WTC11 (cell line): ENCODE data around the gene CRYGC. TPM values are rescaled to one million over a fixed set of nuclear protein-coding genes. Genes with fewer than 3 reads are reported as not detected.

Source experiments
- ATAC-seq: fragments of 200-7000 bp; cut with Tn5 transposase; 2 replicates; pipeline ENCODE4 v1.10.0; 2021; ENCODE audit warnings: mild to moderate bottlenecking, moderate library complexity
- CTCF ChIA-PET: fragments of 300-600 bp; sonication (Branson Sonifier 250); formaldehyde crosslinking; loops from one replicate; lab custom pipeline; 2021; ENCODE audit warnings: antibody characterized with exemption; lab: Charles Lee
- POLR2A ChIA-PET: fragments of 350-600 bp; sonication (Branson Sonifier 250); formaldehyde crosslinking; loops from one replicate; lab custom pipeline; 2021; ENCODE audit warnings: antibody characterized with exemption; lab: Charles Lee
- DNase-seq: peaks from one replicate; pipeline ENCODE4 v3.0.0; 2021; ENCODE audit warnings: low spot score
- H3K27ac Mint-ChIP-seq: 2 replicates; pipeline ENCODE4 v1.8.0; 2021; ENCODE audit warnings: mixed read lengths
- H3K27me3 Mint-ChIP-seq: 2 replicates; pipeline ENCODE4 v1.8.0; 2021; ENCODE audit warnings: low read depth, mild to moderate bottlenecking, moderate library complexity, mixed read lengths
- H3K36me3 Mint-ChIP-seq: 2 replicates; pipeline ENCODE4 v1.8.0; 2021; ENCODE audit warnings: mixed read lengths
- H3K4me1 Mint-ChIP-seq: 2 replicates; pipeline ENCODE4 v1.8.0; 2022; ENCODE audit warnings: mixed read lengths
- H3K4me3 Mint-ChIP-seq: 2 replicates; pipeline ENCODE4 v1.8.0; 2021; ENCODE audit warnings: mild to moderate bottlenecking, moderate library complexity, mixed read lengths
- H3K9me3 Mint-ChIP-seq: 2 replicates; pipeline ENCODE4 v1.8.0; 2021; ENCODE audit warnings: mixed read lengths
- CBFB ChIP-seq: sonication (generic); formaldehyde crosslinking; IDR thresholded peaks from 2 replicates; pipeline ENCODE4 v1.8.1; 2022; ENCODE audit warnings: mild to moderate bottlenecking, low read depth, missing genetic modification reagents
- CDX4 ChIP-seq: fragments of 250-450 bp; sonication (Bioruptor Pico); IDR thresholded peaks from 2 replicates; pipeline ENCODE4 v1.9.0; 2021; ENCODE audit warnings: moderate library complexity, mild to moderate bottlenecking, inconsistent platforms, borderline replicate concordance
- FOXJ3 ChIP-seq: sonication (generic); formaldehyde crosslinking; IDR thresholded peaks from 2 replicates; pipeline ENCODE4 v1.9.0; 2021; ENCODE audit warnings: missing genetic modification reagents, mild to moderate bottlenecking, borderline replicate concordance
- GABPB1 ChIP-seq: sonication (generic); formaldehyde crosslinking; IDR thresholded peaks from 2 replicates; pipeline ENCODE4 v1.8.1; 2023; ENCODE audit warnings: mild to moderate bottlenecking, missing genetic modification reagents
- HMGXB4 ChIP-seq: sonication (generic); formaldehyde crosslinking; IDR thresholded peaks from 2 replicates; pipeline ENCODE4 v1.8.1; 2023; ENCODE audit warnings: mild to moderate bottlenecking, moderate library complexity, missing genetic modification reagents
- MXD4 ChIP-seq: fragments of 250-450 bp; sonication (Bioruptor Pico); IDR thresholded peaks from 2 replicates; pipeline ENCODE4 v1.8.0; 2021; ENCODE audit warnings: mild to moderate bottlenecking, moderate library complexity, borderline replicate concordance
- MYBL2 ChIP-seq: sonication (generic); formaldehyde crosslinking; IDR thresholded peaks from 2 replicates; pipeline ENCODE4 v1.8.1; 2023; ENCODE audit warnings: mild to moderate bottlenecking, moderate library complexity, missing genetic modification reagents
- OVOL2 ChIP-seq: fragments of 250-450 bp; sonication (Bioruptor Pico); IDR thresholded peaks from 2 replicates; pipeline ENCODE4 v1.9.0; 2021; ENCODE audit warnings: mild to moderate bottlenecking, borderline replicate concordance
- PRDM15 ChIP-seq: sonication (generic); formaldehyde crosslinking; IDR thresholded peaks from 2 replicates; pipeline ENCODE4 v1.8.0; 2022; ENCODE audit warnings: missing genetic modification reagents
- TEAD4 ChIP-seq: sonication (generic); formaldehyde crosslinking; IDR thresholded peaks from 2 replicates; pipeline ENCODE4 v1.8.0; 2022; ENCODE audit warnings: mild to moderate bottlenecking, missing genetic modification reagents
- ZMAT4 ChIP-seq: fragments of 250-450 bp; sonication (Bioruptor Pico); IDR thresholded peaks from 2 replicates; pipeline ENCODE4 v1.9.0; 2021; ENCODE audit warnings: mild to moderate bottlenecking
- ZNF138 ChIP-seq: sonication (generic); formaldehyde crosslinking; conservative IDR thresholded peaks from 2 replicates; pipeline ENCODE4 v1.8.1; 2022; ENCODE audit warnings: mild to moderate bottlenecking, moderate library complexity, missing genetic modification reagents
- ZNF281 ChIP-seq: sonication (generic); formaldehyde crosslinking; IDR thresholded peaks from 2 replicates; pipeline ENCODE4 v1.8.0; 2023; ENCODE audit warnings: mild to moderate bottlenecking, missing genetic modification reagents
- ZNF416 ChIP-seq: fragments of 250-450 bp; sonication (Bioruptor Pico); IDR thresholded peaks from 2 replicates; pipeline ENCODE4 v1.9.0; 2021; ENCODE audit warnings: mild to moderate bottlenecking, inconsistent platforms
- total RNA-seq: library from RNA; stranded (reverse); gene quantifications from 3 replicates; pipeline ENCODE4 v1.2.3, GENCODE V29; 2021

The CRYGC gene
- total RNA-seq, 1 experiment from 2014 or later, result not detected

GRCh38 chr2:208135794-208136715 is 6.4 kb upstream of the CRYGC start (continued):
- TF ChIP-seq PRDM15 (no peak), FOXJ3 (no peak), ZNF138 (no peak), ZNF416 (CRISPR knock-in tag) (no peak), MYBL2 (CRISPR knock-in tag) (no peak), ZNF281 (CRISPR knock-in tag) (no peak), CDX4 (CRISPR knock-in tag) (no peak), CBFB (no peak), HMGXB4 (CRISPR knock-in tag) (no peak), OVOL2 (CRISPR knock-in tag) (no peak), ZMAT4 (CRISPR knock-in tag) (no peak)

- CTCF ChIA-PET, result interaction anchor here (0.9 to 1.2 kb wide), 2 partner anchors 9 to 13 kb away, joined by 3 to 4 read pairs; no protein-coding TSS in a partner anchor
- no peak overlapping the region for H3K27ac Mint-ChIP-seq
- peaks cover 3% of the 10 kb centered on the region; the same call in 1 of the 2 replicates for H3K27me3 Mint-ChIP-seq
- H3K9me3 Mint-ChIP-seq, result peaks cover 30% of the 10 kb centered on the region
- DNase-seq (no peak), ATAC-seq (no peak)
- H3K4me1 Mint-ChIP-seq, result peaks cover 8% of the 10 kb centered on the region
- POLR2A ChIA-PET, result interaction anchor here (0.7 kb wide), 1 partner anchor 45 kb away, joined by 3 read pairs; no protein-coding TSS in a partner anchor
- TF ChIP-seq GABPB1 (CRISPR knock-in tag), result 0 out of 2 replicates have a peak, but pooled peaks have one; percentile 13
- TF ChIP-seq TEAD4, result no peak
- TF ChIP-seq MXD4 (CRISPR knock-in tag), result no peak
- peaks cover 29% of the 10 kb centered on the region for H3K36me3 Mint-ChIP-seq
- no peak overlapping the region for H3K4me3 Mint-ChIP-seq
Observed at GRCh38 chr2:208134928-208135586, 5.4 kb upstream of the CRYGC start.
